ENCODE measurements around the gene RAB11FIP3. TPM values are rescaled to one million over a fixed set of nuclear protein-coding genes. Genes with fewer than 3 reads are reported as not detected.

The RAB11FIP3 gene
- total RNA-seq, 1 experiment from 2014 or later, result 6.5 TPM

DNA sequence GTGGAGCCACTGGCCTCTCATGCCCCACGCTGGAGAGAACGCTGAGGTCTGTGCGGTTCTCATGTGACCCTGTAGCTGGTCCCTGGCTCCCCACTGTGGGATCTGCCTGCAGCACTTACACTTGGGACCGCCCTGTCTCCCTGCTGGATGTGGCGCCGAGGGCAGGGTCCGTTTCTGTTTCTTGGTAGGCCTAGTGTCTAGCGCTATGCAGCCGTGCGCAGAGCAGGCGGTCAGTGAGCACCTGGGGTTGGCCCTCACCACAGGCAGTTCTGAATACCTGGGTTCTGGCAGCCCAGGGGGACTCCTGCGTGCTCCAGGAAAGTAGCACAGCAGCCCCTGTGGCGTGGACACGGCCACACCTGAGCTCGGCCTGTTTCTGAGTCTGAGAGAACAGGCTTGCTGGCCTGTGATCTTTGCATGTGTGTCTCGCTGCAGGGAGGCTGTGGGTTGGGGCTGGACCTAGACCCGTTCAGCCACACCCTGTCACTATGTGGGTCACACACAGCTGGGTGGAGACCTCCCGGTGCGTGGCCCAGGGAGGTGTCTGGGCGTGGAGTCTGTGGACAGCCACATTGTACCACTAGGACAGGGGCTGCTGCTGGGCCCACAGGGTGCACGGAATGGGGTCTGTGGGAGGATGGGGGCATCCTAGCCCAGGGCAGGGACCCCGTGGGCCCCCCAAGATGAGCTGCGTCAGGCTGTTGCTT is 104.8 kb downstream of the RAB11FIP3 start:
- no peak for DNase-seq (ENCODE audit: low read depth)

- DNase-seq (ENCODE audit: low read depth), result no peak
Observed at GRCh38 chr16:531494-532125, 106.2 kb downstream of the RAB11FIP3 start.

- no peak for DNase-seq (ENCODE audit: low read depth)
Observed at GRCh38 chr16:533391-534123, 108.1 kb downstream of the RAB11FIP3 start.

- DNase-seq (ENCODE audit: low read depth), result no peak
Observed at GRCh38 chr16:534135-534534, 108.7 kb downstream of the RAB11FIP3 start.

- no peak for DNase-seq (ENCODE audit: low read depth)
Observed at GRCh38 chr16:534856-535445, 109.5 kb downstream of the RAB11FIP3 start.

GRCh38 chr16:535446-536405 is 110.3 kb downstream of the RAB11FIP3 start:
- peak; percentile 87 for DNase-seq (ENCODE audit: low read depth)

- no peak for DNase-seq (ENCODE audit: low read depth)
Observed at GRCh38 chr16:536746-537145, 111.3 kb downstream of the RAB11FIP3 start.

- DNase-seq (ENCODE audit: low read depth), result no peak
Observed at GRCh38 chr16:537415-538335, 112.2 kb downstream of the RAB11FIP3 start.

DNA sequence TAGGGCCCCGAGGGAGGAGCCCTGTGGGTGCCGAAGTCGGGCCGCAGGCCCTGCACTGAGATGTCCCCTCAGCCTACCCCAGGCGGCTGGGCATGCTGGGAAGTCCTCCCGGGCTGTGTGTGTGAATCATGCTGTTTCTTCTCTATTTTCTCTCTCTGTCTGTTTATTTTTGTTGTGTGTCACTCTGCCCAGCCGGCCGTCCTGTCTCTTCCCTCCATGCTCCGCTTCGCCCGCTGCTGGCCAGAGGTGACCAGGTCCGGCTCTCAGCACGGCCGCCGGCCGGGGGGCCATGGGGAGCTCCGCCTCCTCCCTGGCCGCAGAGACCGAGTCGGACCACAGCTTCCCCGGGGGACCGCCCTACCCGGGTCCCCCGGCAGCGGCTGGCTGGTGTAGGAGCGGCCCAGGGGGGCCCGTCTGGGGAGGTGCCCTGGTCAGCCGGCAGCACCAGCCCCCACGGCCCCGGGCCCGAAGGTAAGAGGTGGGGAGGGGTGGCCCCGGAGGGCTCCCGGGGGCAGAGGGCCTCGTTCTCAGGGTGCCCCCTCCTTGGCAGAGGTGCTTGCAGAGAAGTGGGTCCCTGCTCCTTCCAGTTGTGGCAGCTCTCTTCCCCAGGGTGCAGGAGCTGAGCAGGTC is 114.6 kb downstream of the RAB11FIP3 start:
- DNase-seq (ENCODE audit: low read depth), result no peak

- DNase-seq (ENCODE audit: low read depth), result no peak
Observed at GRCh38 chr16:540645-541340, 115.3 kb downstream of the RAB11FIP3 start.

- no peak for DNase-seq (ENCODE audit: low read depth)
Observed at GRCh38 chr16:543301-544164, 118.1 kb downstream of the RAB11FIP3 start.

DNA sequence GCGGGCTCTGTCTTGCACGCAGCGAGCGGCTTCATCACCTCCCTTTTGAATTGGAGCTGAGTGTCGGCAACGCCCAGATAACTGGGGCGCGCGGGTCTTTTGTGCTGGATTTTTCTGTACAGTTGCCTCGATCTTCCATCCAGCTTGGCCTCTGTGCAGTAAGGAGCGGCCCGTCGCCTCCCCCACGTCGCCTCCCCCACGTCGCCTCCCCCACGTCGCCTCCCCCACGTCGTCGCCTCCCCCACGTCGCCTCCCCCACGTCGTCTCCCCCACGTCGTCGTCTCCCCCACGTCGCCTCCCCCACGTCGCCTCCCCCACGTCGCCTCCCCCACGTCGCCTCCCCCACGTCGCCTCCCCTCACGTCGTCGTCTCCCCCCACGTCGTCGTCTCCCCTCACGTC is 119.1 kb downstream of the RAB11FIP3 start:
- no peak for DNase-seq (ENCODE audit: low read depth)

GRCh38 chr16:546909-547770 is 121.7 kb downstream of the RAB11FIP3 start:
- no peak for DNase-seq (ENCODE audit: low read depth)

GRCh38 chr16:548586-548985 is 123.1 kb downstream of the RAB11FIP3 start:
- DNase-seq (ENCODE audit: low read depth), result no peak

- DNase-seq (ENCODE audit: low read depth), result no peak
Observed at GRCh38 chr16:549544-550263, 124.3 kb downstream of the RAB11FIP3 start.

GRCh38 chr16:551210-551609 is 125.8 kb downstream of the RAB11FIP3 start:
- no peak for DNase-seq (ENCODE audit: low read depth)
